Activated CD8-positive, alpha-beta memory T cell treated with anti-CD3 and anti-CD28 coated beads, Interleukin-2, amount 50 U/mL, for 1 hour (primary cell): ENCODE data around the gene PLAC8L1.

Experiments
- DNase-seq: peaks from one replicate; pipeline ENCODE4 v3.0.0-alpha.2; 2020; ENCODE audit errors: extremely low read depth

Gene PLAC8L1

DNA sequence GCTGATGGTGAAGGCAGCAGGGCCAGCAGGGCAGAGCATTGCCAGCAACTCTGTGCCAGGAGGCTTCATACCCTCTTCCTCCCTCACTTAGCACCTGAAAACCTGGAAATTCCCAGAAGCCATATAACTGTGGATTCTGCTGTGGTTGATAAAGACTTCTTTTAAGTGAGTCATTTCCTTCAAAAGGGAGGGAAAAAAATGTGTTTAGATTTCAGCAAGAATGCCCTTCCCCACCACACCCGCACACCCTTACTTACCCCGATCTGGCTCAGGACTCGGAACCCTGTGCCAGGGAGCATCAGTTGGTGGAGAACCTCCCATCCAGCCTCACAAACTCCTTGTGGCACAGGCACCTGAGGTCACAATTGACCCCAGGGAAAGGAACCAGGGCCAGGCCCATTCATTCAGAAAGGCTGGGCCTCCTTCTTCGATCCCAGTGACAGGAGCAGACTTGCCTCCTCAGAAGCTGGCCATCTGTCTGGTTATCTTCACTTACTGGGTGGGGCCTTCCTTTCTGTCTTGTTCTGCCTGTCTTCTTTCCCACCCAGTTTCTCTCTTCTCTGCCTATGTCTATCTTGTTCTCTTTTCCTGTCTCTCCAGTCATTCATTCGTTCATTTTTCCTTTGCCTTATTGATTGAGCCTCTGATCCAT, 62.6 kb downstream of the PLAC8L1 start:
- no peak for DNase-seq

GRCh38 chr5:146041180-146041789, 64.1 kb downstream of the PLAC8L1 start:
- DNase-seq: no peak

GRCh38 chr5:146040527-146040926, 64.8 kb downstream of the PLAC8L1 start:
- no peak for DNase-seq

DNA sequence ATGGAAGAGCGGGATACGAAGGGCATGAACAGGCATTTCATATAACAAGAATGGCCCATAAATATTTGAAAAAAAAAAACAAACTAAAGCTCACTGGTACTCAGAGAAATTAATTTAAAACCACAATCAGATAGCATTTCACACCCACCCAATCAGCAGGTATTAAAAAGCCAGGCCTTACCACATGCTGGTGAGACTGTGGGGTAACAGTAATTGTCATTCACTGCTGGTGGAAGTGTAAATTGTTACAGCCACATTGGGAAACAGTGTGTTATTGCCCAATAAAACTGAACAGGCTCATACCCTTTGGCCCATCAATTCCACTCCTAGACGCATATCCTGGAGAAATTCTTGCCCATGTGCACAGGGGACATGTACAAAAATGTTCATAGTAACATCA, 66.0 kb downstream of the PLAC8L1 start:
- DNase-seq: no peak

- no peak for DNase-seq
These were observed 70.8 kb downstream of the PLAC8L1 start for GRCh38 chr5:146034605-146035004.
